Measurements from ENCODE around the gene MAP2. TPM values are rescaled to one million over a fixed set of nuclear protein-coding genes. Genes with fewer than 3 reads are reported as not detected.

MAP2 gene
- total RNA-seq, 1 experiment from 2014 or later = 71.1 TPM

- Histone ChIP-seq H3K4me3 (no peak overlapping the region), H3K9me2 (ENCODE audit: insufficient read depth) (no peaks in the 10 kb centered on the region), H3F3A (ENCODE audit: insufficient read depth, low read depth) (no peaks in the 10 kb centered on the region), H3K36me3 (ENCODE audit: low read depth) (no peaks in the 10 kb centered on the region), H4K20me1 (ENCODE audit: insufficient read depth) (no peaks in the 10 kb centered on the region), H3K4me1 (replicated peaks; ENCODE audit: insufficient read depth) (no peaks in the 10 kb centered on the region), H3K79me2 (ENCODE audit: low read depth) (no peaks in the 10 kb centered on the region), H3K27me3 (ENCODE audit: insufficient read depth, low read depth) (no peaks in the 10 kb centered on the region), H3K27ac (no peak overlapping the region), H3K9me3 (ENCODE audit: insufficient read depth, low read depth) (no peaks in the 10 kb centered on the region), H3K4me2 (no peak overlapping the region), H2AFZ (no peak overlapping the region)
- TF ChIP-seq CTCF (conservative IDR thresholded peaks at IDR 0.05) = no peak
- TF ChIP-seq EZH2 (IDR thresholded peaks at IDR 0.05; ENCODE audit: low read depth) = no peak
- BruUV-seq (replicated peaks) = no TSS peak
- DNase-seq = no peak
- ChIA-PET POLR2A (ENCODE audit: unreplicated experiment) (no interaction called here), CTCF (no interaction called here)
- intact Hi-C loops (cut with micrococcal nuclease; ENCODE audit: unreplicated experiment) = no loop called here
These were observed 130.1 kb downstream of the MAP2 start for GRCh38 chr2:209553913-209554312.

- no TSS peak for BruUV-seq (replicated peaks)
- Histone ChIP-seq H3K27ac (no peak overlapping the region), H3K79me2 (ENCODE audit: low read depth) (no peaks in the 10 kb centered on the region), H3K9me2 (ENCODE audit: insufficient read depth) (no peaks in the 10 kb centered on the region), H3K4me2 (no peak overlapping the region), H3K9me3 (ENCODE audit: insufficient read depth, low read depth) (no peaks in the 10 kb centered on the region), H2AFZ (no peak overlapping the region), H4K20me1 (ENCODE audit: insufficient read depth) (no peaks in the 10 kb centered on the region), H3K36me3 (ENCODE audit: low read depth) (no peaks in the 10 kb centered on the region), H3K27me3 (ENCODE audit: insufficient read depth, low read depth) (no peaks in the 10 kb centered on the region), H3K4me3 (no peak overlapping the region), H3F3A (ENCODE audit: insufficient read depth, low read depth) (no peaks in the 10 kb centered on the region), H3K4me1 (replicated peaks; ENCODE audit: insufficient read depth) (no peaks in the 10 kb centered on the region)
- ChIA-PET CTCF (no interaction called here), POLR2A (ENCODE audit: unreplicated experiment) (no interaction called here)
- no peak for TF ChIP-seq EZH2 (IDR thresholded peaks at IDR 0.05; ENCODE audit: low read depth)
- peak; percentile 52 for TF ChIP-seq CTCF (conservative IDR thresholded peaks at IDR 0.05)
- intact Hi-C loops (cut with micrococcal nuclease; ENCODE audit: unreplicated experiment) = loop anchor here (1.0 to 5.0 kb wide), 2 partner anchors 131 to 224 kb away; no protein-coding TSS in a partner anchor
- peak in 1 of 2 experiments; percentile 34 for DNase-seq
These were observed 132.6 kb downstream of the MAP2 start for GRCh38 chr2:209556354-209556961.

GRCh38 chr2:209560911-209561310, 137.1 kb downstream of the MAP2 start:
- intact Hi-C loops (cut with micrococcal nuclease; ENCODE audit: unreplicated experiment) = no loop called here

More at GRCh38 chr2:209560911-209561310, 137.1 kb downstream of the MAP2 start:
- Histone ChIP-seq H2AFZ (no peak overlapping the region), H3K4me3 (no peak overlapping the region), H3F3A (ENCODE audit: insufficient read depth, low read depth) (no peaks in the 10 kb centered on the region), H3K27ac (no peak overlapping the region), H3K4me2 (no peak overlapping the region), H3K36me3 (ENCODE audit: low read depth) (no peaks in the 10 kb centered on the region), H3K9me3 (ENCODE audit: insufficient read depth, low read depth) (no peaks in the 10 kb centered on the region), H3K27me3 (ENCODE audit: insufficient read depth, low read depth) (no peaks in the 10 kb centered on the region), H4K20me1 (ENCODE audit: insufficient read depth) (no peaks in the 10 kb centered on the region), H3K9me2 (ENCODE audit: insufficient read depth) (no peaks in the 10 kb centered on the region), H3K79me2 (ENCODE audit: low read depth) (no peaks in the 10 kb centered on the region), H3K4me1 (replicated peaks; ENCODE audit: insufficient read depth) (no peaks in the 10 kb centered on the region)
- POLR2A ChIA-PET (ENCODE audit: unreplicated experiment) = no interaction called here
- BruUV-seq (replicated peaks) = no TSS peak
- TF ChIP-seq EZH2 (IDR thresholded peaks at IDR 0.05; ENCODE audit: low read depth) (no peak), CTCF (conservative IDR thresholded peaks at IDR 0.05) (no peak)
- CTCF ChIA-PET = no interaction called here
- DNase-seq = no peak

Measured in PC-9 (cell line).